OCI-M2 (cell line): Measurements from ENCODE around the gene FZD1.

ENCODE experiments used
- DNase-seq: peaks from one replicate; lab custom pipeline; 2025; ENCODE audit not compliant: unreplicated experiment; lab: John Stamatoyannopoulos, UW

The FZD1 gene

GRCh38 chr7:91264924-91265681 is 870 bp downstream of the FZD1 start:
- DNase-seq: no peak

- DNase-seq: no peak
Observed at GRCh38 chr7:91265693-91266066, 1.4 kb downstream of the FZD1 start.

DNA sequence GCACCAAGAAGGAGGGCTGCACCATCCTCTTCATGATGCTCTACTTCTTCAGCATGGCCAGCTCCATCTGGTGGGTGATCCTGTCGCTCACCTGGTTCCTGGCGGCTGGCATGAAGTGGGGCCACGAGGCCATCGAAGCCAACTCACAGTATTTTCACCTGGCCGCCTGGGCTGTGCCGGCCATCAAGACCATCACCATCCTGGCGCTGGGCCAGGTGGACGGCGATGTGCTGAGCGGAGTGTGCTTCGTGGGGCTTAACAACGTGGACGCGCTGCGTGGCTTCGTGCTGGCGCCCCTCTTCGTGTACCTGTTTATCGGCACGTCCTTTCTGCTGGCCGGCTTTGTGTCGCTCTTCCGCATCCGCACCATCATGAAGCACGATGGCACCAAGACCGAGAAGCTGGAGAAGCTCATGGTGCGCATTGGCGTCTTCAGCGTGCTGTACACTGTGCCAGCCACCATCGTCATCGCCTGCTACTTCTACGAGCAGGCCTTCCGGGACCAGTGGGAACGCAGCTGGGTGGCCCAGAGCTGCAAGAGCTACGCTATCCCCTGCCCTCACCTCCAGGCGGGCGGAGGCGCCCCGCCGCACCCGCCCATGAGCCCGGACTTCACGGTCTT is 1.9 kb downstream of the FZD1 start:
- no peak for DNase-seq

DNA sequence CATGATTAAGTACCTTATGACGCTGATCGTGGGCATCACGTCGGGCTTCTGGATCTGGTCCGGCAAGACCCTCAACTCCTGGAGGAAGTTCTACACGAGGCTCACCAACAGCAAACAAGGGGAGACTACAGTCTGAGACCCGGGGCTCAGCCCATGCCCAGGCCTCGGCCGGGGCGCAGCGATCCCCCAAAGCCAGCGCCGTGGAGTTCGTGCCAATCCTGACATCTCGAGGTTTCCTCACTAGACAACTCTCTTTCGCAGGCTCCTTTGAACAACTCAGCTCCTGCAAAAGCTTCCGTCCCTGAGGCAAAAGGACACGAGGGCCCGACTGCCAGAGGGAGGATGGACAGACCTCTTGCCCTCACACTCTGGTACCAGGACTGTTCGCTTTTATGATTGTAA is 2.5 kb downstream of the FZD1 start:
- DNase-seq: no peak

DNA sequence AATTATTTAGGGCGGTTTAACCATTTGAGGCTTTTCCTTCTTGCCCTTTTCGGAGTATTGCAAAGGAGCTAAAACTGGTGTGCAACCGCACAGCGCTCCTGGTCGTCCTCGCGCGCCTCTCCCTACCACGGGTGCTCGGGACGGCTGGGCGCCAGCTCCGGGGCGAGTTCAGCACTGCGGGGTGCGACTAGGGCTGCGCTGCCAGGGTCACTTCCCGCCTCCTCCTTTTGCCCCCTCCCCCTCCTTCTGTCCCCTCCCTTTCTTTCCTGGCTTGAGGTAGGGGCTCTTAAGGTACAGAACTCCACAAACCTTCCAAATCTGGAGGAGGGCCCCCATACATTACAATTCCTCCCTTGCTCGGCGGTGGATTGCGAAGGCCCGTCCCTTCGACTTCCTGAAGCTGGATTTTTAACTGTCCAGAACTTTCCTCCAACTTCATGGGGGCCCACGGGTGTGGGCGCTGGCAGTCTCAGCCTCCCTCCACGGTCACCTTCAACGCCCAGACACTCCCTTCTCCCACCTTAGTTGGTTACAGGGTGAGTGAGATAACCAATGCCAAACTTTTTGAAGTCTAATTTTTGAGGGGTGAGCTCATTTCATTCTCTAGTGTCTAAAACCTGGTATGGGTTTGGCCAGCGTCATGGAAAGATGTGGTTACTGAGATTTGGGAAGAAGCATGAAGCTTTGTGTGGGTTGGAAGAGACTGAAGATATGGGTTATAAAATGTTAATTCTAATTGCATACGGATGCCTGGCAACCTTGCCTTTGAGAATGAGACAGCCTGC is 3.1 kb downstream of the FZD1 start:
- no peak for DNase-seq

DNA sequence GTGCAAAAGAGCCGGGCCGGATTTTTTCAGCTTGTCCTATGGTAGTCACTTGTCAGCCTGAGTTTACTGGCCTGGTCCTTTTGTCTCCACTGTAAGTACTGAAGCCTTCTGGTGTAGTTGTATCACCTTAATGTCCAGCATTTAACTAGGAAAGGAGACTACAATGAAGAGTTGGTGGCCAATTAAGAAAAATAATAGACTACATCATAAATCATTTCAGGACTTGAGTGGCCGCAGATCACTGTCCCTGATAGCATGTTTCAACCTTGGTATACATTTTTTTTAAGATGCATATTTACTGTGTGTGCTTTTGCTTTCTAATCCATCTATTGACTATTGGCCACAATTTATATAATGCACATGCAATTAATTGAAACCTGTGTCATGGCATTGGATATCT is 6.1 kb downstream of the FZD1 start:
- no peak for DNase-seq

DNA sequence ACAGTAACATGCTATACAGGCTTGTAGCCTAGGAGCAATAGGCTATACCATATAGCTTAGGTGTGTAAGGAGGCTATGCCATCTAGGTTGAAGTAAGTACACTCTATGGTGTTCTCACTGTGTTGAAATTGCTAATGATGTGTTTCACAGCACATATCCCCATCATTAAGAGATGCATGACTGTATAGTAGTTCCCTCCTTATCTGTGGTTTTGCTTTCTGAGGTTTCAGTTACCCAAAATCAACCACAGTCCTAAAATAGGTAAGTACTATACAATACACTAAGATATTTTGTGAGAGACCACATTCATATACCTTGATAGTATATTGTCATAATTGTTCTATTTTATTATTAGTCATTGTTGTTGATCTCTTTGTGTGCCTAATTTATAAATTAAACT is 12.7 kb downstream of the FZD1 start:
- no peak for DNase-seq

DNA sequence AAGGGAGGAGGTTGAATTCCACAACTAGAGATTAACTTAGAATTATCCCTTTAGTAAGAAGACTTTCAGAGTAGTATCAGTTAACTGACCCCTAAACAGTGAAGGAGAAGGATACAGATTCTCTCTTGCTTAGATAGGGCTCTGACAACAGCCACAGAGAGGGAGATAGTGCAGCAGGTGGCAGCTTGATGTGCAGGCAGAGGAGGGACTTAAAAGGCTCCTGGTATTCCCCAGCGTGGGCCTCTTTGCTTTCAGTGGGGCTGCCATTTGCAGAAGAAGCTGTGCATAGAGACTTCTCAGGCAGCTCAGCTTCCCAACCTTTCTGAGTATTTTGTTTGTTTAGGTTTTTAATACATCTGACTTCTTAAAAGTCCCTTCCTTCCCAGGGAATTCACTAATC is 16.0 kb downstream of the FZD1 start:
- no peak for DNase-seq

DNA sequence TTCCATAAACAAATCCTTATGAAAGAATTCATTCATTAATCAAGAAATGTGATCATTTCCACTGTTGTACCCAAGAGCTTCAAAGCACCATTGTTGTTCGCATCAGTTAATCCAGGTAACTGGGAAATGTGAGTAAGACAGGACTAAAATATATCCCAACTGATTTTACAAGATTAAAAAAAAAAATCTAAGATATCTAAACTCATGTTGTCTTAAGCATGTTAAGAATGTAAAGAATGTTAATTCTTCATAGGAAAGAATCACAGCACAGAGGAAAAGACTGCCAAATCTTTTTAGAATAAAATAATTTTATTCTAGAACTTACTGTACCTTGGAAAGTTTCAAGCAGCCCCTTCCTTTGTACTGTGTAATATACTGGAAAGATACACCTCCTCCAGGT is 16.4 kb downstream of the FZD1 start:
- no peak for DNase-seq

DNA sequence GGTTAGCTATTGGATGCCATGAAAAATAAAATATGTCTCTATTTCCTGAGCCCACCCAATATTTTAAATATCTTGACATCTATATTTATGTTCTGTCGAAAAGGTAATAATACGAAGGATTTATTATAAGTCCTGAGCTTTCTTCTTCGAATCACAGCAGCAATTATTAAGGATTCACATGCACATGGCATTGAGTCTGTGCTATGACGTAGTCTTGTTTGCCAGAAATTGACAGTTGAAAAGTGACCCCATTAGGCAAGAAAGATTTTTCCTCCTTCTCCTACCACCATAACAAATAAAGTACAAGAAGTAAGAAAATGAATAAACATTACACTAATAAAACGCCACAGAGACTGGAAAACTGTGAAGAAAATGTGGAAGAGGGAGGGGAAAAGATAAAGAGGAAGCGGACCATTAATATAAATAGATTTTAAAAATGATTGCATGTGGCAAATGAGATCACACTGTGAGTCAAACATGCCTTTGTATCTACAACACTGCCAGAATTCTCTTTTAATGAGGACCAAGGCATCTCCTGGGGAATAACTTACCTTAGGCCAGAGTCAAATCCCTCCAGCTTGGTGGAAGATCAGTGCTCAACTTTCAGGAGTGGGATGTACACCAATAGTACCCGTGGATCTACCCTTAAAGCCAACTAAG is 21.6 kb downstream of the FZD1 start:
- no peak for DNase-seq

DNA sequence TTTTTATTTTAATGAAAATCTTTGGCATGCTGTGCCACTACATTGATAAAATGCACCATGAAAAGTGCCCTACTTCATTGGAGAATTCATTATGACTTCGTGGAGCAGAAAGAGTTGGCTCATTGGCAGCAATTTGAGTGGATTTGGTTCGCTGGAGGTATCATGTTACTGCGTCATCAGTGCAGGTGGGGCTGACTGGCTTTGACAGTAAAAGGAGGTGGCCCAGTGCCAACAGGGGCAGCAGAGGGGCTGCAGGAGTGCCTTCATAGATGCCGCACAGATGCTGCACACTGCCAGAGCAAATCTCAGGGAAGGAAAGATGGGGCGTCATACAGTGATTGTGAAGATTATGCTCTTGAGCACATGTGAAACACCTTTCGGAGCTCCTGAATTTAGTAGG is 22.2 kb downstream of the FZD1 start:
- DNase-seq: no peak

- DNase-seq: no peak
Observed at GRCh38 chr7:91287371-91288084, 23.3 kb downstream of the FZD1 start.

DNA sequence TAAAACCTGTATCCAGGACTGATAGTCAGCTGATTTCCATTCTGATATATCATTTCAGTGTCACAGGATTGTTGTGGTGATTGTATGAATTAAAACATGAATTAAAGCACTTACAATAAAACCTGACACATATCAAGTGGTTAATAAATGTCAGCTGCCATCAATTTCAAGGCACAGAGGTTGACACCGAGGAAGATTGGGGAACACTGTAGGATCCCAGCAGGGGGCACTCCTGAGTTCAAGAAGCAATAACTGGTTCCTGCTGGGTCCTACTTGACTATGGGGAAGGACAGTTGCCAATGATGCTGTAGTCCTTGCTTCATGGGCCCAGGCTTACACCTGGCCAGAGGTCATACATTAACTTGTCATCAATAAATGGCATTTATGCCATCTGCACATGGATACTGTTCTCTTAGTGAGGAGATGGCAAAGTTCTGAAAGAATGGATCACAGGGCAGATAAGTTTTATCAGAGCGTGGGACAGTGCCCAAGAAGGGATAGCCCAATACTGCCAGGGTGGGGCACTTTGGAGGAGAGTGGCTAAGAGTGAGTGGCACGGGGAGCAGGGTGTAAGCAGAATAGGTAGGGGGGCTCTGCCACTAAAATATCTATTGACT is 24.1 kb downstream of the FZD1 start:
- no peak for DNase-seq

DNA sequence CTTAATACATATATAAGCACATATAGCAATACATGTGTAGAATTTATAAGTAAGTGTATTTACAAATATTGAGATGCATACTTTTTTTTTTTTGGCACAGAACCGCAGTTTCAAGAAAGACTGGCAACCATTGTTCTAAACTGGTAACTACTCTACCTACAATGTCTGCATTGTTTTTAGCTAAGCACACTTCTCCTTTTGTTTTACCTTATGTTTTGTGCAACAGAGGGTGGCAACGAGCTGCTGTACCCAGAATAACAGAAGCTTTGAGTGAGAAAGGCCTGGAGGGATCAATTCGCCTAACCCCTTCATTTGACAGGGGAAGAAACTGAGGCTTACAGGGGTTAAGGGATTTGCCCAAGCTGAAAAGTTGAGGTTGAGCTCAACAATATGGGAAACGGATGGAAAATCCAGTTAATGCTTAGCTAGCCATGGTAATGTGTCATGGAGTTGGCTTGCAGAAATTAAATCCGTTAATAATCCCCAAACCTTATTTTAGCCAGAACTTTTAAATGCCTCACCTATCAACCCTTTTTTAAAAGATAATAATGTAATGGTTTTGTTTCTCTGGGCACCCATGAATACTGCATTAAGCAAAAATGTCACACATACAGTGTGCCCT is 25.5 kb downstream of the FZD1 start:
- no peak for DNase-seq

DNA sequence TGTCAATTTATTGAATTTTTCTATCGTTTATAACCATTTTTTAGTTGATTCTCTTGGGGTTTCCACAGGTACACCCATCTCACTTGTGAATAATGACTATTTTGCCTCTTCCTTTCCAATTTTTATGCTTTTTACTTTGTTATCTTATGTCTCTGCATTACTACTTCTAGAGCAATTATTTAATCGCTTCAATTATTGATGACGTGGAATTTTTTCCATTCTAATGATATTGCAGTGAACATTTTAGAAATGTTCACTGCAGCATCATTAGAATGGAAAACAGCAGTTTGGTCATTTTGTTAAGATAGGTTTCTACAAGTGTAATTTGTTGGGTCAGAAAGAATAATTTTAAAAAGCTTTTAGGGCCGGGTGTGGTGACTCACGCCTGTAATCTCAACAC is 27.1 kb downstream of the FZD1 start:
- DNase-seq: no peak

DNA sequence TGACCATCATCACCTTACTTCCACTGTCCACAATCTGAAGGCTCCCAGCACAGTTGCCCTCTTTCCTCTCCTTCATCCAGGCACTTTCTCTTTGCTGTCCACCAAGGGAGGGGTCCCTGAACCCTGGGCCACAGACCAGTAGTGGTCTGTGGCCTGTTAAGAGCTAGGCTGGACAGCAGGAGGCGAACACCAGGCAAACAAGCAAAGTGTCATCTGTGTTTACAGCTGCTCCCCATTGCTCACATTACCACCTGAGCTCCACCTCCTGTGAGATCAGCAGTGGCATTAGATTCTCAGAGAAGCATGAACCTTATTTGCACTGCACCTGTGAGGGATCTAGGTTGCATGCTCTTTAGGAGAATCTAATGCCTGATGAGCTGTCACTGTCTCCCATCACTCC is 27.7 kb downstream of the FZD1 start:
- no peak for DNase-seq

DNA sequence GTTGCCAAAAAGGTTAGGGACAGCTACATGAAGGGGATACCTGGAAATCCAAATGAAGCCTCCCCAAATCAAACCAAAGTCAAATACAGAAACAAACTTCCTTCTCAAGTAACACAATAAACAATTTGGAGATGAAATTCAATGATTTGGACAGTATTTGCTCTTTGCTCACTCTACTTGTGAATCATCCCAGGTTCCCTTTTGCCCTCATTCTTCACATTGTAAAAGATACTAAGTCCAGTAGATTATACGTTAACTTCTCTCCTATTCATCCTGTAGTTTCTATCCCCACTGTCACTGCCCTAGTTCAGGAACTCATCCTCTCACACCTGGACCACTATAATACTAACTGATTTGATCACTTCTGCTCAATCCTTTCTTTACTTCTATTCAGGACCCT is 28.3 kb downstream of the FZD1 start:
- no peak for DNase-seq

- no peak for DNase-seq
Observed at GRCh38 chr7:91293136-91293535, 28.9 kb downstream of the FZD1 start.

DNA sequence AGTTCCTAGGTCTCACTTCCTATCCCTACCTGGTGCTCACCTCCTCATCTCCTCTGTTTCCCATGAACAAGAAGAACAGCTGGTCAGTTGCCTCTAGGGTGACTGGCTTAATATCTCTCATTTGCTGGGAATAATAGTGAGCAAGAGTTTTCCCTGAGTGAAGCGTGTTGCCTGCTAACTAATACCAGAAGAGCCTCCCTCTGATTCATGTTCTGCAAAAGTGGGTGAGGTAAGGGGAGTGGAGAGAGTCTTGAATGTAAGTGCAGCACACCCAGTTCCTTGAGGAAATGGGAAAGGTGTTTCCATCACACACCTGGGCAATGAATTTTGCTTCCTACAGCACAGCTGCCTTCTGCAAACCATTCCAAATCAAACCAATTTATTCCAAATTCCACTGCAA is 29.6 kb downstream of the FZD1 start:
- DNase-seq: no peak

DNA sequence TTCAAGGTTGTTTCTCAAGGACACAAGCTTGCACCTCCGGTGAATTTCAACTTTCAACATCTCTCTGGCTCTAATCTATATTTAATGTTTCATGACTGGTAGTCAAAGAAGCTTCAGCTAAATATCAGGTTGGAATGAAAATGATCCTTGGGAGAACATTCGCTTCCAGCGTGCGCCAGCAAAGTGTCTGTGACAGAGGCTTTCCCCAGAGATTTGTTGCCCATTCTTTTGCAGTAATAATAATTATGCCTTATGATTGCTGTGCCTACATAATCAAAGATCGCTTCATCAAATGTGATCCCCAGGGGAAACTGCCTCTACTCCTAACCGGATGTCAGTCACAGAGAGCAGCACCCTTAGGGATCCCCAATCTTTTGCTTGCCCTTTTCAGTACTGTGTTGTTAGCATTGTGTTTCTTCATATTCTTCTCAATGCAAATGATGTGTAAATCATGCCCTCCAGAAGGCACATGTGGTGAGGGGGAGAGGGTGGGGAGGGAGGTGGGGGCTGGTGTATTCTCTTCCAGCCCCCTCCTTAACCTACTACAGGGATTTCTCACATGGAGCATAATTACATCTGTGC is 30.5 kb downstream of the FZD1 start:
- no peak for DNase-seq
